Fibroblast of lung (primary cell): ENCODE results near the gene C17orf78.

Experiments
- CTCF ChIP-seq, 2 donors: IDR thresholded peaks in 1 of 2; conservative IDR thresholded peaks in 1 of 2; 1 replicate in 1 of 2; 2 replicates in 1 of 2; pipeline ENCODE4 v1.5.1; 2011 to 2012; ENCODE audit warnings: low read length in 2 of 2, control low read depth in 1 of 2, inconsistent platforms in 1 of 2, low read depth in 1 of 2, mild to moderate bottlenecking in 1 of 2
- EZH2 ChIP-seq: IDR thresholded peaks from 2 replicates; pipeline ENCODE4 v1.5.1; 2012; ENCODE audit warnings: low read length, control low read depth, mild to moderate bottlenecking; ENCODE audit errors: missing control alignments

- no peak for TF ChIP-seq CTCF (conservative IDR thresholded peaks at IDR 0.05 in 1 of 2, IDR thresholded peaks at IDR 0.05 in 1 of 2; ENCODE audit: low read depth in 1 of 2, low read length in 2 of 2)
- no peak for TF ChIP-seq EZH2
Measured at GRCh38 chr17:37389160-37389559, 13.4 kb downstream of the C17orf78 start.
